GM10266 (cell line): Measurements from ENCODE around the gene SHPK.
"Not testable (repeated sequence)": the region's sequence is repeated elsewhere in the genome, so short reads cannot be mapped to it uniquely, and the experiment has no call there.

Source experiments
- DNase-seq: peaks from one replicate; pipeline ENCODE4 v3.0.0; 2012; ENCODE audit errors: extremely low spot score
- TF ChIP-seq, protein P1 (sequence below): IDR thresholded peaks from 2 replicates; pipeline ENCODE4 v1.5.1; 2012; ENCODE audit warnings: mild to moderate bottlenecking, low read depth; ENCODE audit not compliant: control insufficient read depth, insufficient read depth; ENCODE audit errors: missing control alignments

Gene SHPK

DNA sequence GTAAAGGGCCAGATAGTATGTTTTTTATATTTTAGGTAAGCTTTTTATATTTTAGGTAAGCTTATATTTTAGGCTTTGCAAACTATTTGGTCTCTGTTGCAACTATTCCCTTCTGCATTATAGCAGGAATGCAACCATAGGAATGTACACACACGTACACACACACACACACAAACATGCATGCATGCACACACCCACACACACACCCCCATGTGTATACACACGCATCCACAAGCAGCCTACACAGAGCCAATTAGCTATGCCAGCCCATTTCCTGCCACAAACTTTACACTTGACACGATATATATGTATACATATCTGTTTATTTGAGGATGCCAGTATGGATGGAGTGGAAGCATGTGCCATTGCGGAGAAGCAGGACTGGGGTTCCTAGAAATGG, 70.9 kb downstream of the SHPK start:
- no peak for DNase-seq
- TF ChIP-seq, protein P1, sequence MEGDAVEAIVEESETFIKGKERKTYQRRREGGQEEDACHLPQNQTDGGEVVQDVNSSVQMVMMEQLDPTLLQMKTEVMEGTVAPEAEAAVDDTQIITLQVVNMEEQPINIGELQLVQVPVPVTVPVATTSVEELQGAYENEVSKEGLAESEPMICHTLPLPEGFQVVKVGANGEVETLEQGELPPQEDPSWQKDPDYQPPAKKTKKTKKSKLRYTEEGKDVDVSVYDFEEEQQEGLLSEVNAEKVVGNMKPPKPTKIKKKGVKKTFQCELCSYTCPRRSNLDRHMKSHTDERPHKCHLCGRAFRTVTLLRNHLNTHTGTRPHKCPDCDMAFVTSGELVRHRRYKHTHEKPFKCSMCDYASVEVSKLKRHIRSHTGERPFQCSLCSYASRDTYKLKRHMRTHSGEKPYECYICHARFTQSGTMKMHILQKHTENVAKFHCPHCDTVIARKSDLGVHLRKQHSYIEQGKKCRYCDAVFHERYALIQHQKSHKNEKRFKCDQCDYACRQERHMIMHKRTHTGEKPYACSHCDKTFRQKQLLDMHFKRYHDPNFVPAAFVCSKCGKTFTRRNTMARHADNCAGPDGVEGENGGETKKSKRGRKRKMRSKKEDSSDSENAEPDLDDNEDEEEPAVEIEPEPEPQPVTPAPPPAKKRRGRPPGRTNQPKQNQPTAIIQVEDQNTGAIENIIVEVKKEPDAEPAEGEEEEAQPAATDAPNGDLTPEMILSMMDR: no peak

DNA sequence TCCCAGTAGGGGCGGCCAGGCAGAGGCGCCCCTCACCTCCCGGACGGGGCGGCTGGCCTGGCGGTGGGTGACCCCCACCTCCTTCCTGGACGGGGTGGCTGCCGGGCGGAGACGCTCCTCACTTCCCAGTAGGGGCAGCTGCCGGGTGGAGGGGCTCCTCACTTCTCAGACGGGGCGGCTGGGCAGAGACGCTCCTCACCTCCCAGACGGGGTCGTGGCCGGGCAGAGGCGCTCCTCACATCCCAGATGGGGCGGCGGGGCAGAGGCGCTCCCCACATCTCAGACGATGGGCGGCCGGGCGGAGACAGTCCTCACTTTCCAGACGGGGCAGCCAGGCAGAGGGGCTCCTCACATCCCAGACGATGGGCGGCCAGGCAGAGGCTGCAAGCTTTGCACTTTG, 71.8 kb downstream of the SHPK start:
- not testable (repeated sequence) for DNase-seq

DNA sequence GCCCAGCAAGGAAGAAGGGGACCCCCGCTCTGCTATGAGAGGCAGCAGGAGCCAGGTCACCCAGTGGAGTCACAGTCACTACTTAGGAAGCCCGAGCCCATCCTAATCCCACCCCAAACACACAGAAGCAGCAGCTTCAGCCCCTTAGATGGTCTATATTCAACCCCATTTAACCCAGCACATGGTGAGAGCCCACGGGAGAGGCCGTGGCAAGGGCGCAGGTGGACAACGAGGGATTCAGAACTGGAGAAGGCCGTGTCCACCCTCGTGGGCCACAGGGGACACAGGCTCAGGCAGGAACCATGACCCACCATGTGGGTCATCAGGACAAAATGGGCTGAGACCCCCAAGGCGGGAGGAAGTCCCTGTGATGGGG, 76.8 kb downstream of the SHPK start:
- DNase-seq: no peak
- TF ChIP-seq, protein P1: no peak

DNA sequence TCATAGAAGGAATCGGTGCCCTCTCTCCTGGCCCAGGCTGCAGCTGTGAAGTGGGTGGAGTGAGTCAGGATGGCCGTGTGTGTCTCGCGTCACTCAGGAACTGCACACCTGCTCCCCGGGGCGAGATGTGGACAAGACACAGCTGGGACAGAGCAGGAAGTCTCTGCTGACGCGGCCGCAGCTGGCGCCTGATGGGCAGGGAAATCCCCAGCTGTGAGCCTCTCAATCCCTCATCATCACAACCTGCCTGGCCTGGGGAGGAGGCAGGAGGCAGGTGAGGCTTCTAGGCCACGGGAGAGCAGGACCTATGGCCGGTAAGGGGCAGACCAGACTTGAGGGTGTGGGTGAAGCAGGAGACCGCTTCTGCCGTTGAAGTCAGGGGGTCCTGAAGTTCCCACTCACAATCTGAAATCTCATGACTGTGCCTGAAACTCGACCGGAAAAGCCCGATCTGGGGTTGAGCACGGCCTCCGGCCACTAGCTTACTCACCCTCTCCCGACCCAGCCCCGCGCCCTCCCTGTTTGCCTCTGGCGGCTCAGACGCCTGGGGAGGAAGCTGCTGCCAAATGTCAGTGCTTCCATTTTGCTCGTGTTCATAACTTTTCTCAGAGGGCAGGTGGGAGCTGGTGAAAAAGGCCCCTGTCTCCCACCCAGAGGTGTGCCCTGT, 77.3 kb downstream of the SHPK start:
- peak; percentile 91 for DNase-seq
- TF ChIP-seq, protein P1: peak; percentile 4
